Muscle of back (tissue), 11 donors: ENCODE results near the gene MKI67. TPM values are rescaled to one million over a fixed set of nuclear protein-coding genes. Genes with fewer than 3 reads are reported as not detected.

Source experiments
- DNase-seq, 3 donors: peaks; one replicate each; pipeline versions ENCODE4 v3.0.0 to v3.0.0-alpha.2; 2013
- polyA plus RNA-seq, 10 donors: library from polyadenylated mRNA; unstranded; fragments of 120-200 nt; gene quantifications; one replicate each; pipeline ENCODE4 v1.2.1, GENCODE V29; 2013; ENCODE audit not compliant: insufficient read length in 10 of 10

MKI67 gene
- polyA plus RNA-seq, 10 donors: 19.5 to 59.7 (median 32.9) TPM

- DNase-seq: no peak
Observed at GRCh38 chr10:128083191-128083895, 42.9 kb downstream of the MKI67 start.

- peak in 1 of 3 donors; percentile 45 for DNase-seq
Observed at GRCh38 chr10:128081720-128082119, 44.5 kb downstream of the MKI67 start.

- no peak for DNase-seq
Observed at GRCh38 chr10:128081222-128081621, 45.0 kb downstream of the MKI67 start.

- no peak for DNase-seq
Observed at GRCh38 chr10:128080641-128081040, 45.6 kb downstream of the MKI67 start.

DNA sequence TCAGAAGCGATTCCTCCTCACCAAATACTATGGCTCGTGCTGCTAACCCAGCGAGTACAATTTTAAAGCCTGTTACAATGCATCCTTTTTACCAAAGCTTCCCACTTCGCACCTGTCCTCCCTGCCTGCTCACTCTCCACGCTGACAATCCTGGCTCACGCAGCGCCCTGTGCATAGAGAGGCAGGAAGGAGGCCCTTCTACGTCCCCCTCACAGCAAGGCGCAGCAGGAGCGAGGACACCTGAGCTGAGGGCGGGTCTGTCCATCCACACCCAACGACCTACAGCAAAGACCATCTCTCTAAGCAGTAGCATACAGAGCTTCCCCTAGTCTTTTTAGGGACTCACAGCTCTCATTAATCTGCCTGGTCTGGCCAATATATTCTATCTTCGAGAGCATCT lies 46.0 kb downstream of the MKI67 start:
- no peak for DNase-seq

- DNase-seq: peak in 1 of 3 donors; percentile 50
Observed at GRCh38 chr10:128078136-128078969, 47.9 kb downstream of the MKI67 start.

GRCh38 chr10:128077155-128077875 lies 48.9 kb downstream of the MKI67 start:
- DNase-seq: no peak

- no peak for DNase-seq
Observed at GRCh38 chr10:128074589-128074988, 51.6 kb downstream of the MKI67 start.

GRCh38 chr10:128073890-128074289 lies 52.3 kb downstream of the MKI67 start:
- DNase-seq: no peak

DNA sequence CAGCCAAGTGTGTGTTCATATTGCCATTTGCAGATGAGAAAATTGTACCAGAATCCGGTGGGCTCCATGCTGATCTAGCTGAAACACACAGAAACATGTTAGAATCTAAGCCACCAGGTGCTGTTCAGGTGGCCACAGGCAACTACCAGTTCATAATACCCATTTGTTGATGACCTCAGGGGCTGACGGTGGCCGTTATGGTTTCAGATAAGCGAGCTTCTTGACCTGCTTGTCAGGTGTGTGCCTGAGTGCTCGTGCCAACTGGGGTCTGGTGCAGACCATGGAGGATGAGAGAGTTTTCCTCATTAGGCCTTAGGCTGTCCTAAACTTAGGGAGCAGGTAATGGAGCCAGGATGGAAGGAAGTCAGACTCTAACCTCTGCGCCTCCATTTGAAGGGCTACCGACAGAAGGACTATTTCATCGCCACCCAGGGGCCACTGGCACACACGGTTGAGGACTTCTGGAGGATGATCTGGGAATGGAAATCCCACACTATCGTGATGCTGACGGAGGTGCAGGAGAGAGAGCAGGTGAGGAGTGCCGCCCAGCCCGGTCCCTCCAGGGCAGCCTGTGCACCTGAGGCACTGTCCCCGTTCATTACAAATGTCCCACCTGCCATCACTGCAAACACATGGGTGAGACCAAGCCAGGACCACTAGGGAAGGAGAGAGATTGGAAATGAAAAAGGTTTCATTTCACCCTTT lies 53.1 kb downstream of the MKI67 start:
- no peak for DNase-seq

GRCh38 chr10:128072046-128072445 lies 54.2 kb downstream of the MKI67 start:
- no peak for DNase-seq

DNA sequence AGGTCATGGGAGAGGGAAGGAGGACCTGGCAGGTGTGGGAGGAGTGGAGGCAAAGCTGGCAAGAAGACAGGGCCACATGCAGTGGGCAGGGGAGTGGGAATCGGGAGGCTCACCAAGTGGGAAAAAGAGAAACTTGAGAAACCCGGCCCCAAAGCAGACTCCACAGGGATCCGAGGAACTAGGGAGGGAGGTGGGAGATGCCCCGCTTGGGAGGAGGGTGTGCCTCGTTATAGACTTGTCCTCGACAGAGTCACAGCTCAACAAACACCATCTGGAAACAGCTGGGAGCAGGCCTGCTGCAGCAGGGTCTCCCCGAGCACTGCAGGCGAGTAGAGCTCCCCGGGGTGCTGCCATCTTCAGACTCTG lies 54.8 kb downstream of the MKI67 start:
- DNase-seq: no peak

DNA sequence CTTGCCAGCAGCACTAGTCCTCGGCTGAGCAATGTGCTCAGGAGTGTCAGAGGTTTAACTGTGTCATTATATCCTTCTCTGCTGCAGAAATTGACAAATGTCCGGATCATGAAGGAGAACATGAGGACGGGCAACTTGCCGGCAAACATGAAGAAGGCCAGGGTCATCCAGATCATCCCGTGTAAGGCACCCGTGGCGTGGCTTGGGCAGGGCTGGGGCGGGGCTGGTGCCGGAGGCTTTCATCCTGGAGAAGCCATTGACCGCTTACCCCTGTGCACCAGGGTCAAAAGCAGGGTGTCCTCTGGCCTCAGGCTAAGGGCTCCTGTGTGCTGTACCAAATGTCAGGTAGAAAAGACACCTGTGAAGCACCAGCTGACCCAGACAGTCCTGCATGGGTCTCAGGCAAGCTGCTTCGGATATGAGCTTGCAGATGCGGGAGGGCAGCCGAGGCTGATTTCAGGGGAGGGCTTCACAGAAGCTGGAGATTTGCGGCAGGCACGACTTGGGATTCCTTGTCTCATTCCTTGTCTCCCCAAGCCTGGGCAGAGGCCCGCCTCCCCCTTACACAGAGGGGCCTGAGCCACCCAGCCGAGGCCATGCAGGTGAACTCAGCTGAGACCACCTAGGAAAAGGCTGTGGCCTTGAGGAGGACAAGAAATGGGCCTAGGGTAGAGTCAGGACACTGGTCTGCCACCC lies 55.4 kb downstream of the MKI67 start:
- no peak for DNase-seq

DNA sequence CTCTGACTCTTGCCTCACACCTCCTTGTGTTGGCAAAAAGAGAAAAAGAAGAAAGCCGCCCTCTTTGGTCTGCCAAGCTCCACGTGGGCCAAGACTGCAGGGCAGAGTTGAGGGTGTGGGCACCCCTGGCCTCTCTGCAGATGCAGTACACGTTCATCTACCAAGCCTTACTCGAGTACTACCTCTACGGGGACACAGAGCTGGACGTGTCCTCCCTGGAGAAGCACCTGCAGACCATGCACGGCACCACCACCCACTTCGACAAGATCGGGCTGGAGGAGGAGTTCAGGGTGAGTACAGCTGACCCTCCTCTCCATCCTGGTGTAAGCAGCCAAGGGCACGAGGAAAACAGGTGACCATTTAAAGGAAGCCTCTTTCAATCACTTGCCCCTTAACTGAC lies 56.1 kb downstream of the MKI67 start:
- DNase-seq: no peak

DNA sequence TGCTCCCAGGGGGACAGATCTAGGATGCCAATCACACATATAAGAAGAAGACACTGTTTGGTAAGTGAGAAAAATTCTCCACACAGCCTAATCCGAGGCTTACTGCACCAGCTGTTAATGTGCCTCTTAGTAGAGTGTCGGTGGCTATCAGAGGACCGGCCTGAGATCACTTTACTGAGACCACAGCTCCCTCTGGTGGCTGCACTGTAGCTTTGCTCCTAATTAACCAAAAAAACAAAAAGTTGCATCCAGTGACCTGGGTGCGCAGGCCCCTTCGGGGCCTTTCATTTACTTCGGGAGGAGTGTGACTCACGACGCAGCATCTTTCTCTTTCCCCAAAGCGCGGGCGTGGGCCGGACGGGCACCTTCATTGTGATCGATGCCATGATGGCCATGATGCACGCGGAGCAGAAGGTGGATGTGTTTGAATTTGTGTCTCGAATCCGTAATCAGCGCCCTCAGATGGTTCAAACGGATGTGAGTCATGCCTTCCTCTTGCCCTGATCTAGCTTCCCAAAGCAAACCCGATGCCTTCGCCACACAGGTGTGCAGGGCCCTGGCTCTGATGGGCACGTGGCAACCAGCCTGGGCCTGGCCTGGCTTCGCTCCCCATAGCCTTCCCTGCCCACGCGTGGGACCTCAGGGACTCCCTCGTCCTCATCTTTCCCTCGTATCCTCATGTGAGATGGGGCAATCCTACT lies 56.7 kb downstream of the MKI67 start:
- peak; percentile 74 to 87 (median 86) for DNase-seq

DNA sequence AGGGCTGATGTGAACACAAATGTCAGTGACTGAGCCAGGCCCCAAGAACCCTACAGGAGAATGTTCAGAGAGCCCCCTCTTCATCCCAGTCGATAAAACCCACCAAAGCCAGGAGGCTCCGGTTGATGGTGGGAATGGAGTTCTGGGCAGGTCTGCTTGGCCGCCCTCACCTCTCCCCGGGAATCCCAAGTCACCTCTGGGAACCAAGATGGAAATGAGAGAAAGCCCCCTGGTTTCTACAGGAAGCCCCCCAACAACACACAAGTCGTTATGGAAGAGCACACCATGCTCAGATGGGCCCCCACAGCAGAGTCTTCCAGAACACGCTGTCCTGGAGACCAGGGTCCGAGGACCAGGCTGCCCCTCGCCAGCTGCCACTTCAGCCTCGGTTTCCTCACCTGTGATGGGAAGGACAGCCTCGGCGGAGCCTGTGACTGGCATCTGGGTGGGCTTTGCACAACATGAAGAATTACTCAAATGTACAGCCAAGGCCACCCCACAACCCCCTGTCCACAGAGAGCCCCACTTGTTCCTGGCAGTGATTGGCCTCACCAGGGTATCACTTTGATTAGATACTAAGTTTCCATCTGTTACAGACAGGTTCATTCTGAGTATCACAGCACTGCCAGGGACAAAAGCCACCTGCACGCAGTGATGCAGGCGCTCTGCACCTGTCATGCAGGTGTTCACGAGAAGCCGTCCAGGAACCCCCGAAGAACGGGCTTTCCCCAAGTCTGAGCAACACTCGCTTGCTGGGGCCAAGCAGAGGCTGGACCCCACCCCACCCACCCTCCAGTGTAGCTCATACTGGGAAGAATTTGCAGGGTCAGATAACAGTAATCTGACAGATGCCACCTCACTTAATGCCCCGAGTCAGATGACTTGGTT lies 57.6 kb downstream of the MKI67 start:
- no peak for DNase-seq

- no peak for DNase-seq
Observed at GRCh38 chr10:128067691-128068397, 58.4 kb downstream of the MKI67 start.

DNA sequence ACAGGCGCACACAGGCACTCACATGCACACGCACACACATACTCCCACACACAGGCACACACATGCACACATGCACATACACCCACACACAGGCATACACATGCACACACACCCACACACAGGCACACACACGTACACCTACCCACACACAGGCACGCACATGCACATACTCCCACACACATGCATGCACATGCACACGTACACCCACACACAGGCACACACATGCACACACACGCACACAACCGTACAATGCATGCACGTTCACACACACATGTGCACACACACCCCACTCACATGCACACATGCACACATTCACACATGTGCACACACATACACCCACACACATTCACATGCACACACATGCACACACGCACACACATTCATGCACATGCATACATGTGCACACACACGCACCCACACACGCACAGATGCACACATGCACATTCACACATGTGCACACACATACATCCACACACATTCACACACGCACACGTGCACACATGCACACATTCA lies 59.3 kb downstream of the MKI67 start:
- no peak for DNase-seq
